HepG2 (cell line): Measurements from ENCODE around the gene PRKD2. TPM values are rescaled to one million over a fixed set of nuclear protein-coding genes. Genes with fewer than 3 reads are reported as not detected.

Source experiments
- BATF2 ChIP-seq: sonication (generic); formaldehyde crosslinking; IDR thresholded peaks from 2 replicates; pipeline ENCODE4 v1.8.0; 2022; ENCODE audit warnings: mild to moderate bottlenecking, missing genetic modification reagents, moderate library complexity
- BRD4 ChIP-seq: sonication (generic); formaldehyde crosslinking; IDR thresholded peaks from 2 replicates; pipeline ENCODE4 v1.4.0; 2020; ENCODE audit warnings: missing genetic modification reagents
- IRF1 ChIP-seq: sonication (generic); formaldehyde crosslinking; IDR thresholded peaks from 2 replicates; pipeline ENCODE4 v1.4.0; 2020; ENCODE audit warnings: low read depth, mild to moderate bottlenecking, missing genetic modification reagents
- KLF11 ChIP-seq: IDR thresholded peaks from 2 replicates; pipeline ENCODE4 v1.6.1; 2016; ENCODE audit warnings: missing compliant biosample characterization
- MYC ChIP-seq: sonication (generic); formaldehyde crosslinking; IDR thresholded peaks from 2 replicates; pipeline ENCODE4 v1.9.0; 2021; ENCODE audit warnings: missing genetic modification reagents, borderline replicate concordance
- NCOR1 ChIP-seq: fragments of 200-600 bp; sonication (generic); IDR thresholded peaks from 2 replicates; pipeline ENCODE4 v1.7.0; 2017; ENCODE audit warnings: antibody characterized with exemption, low read length, borderline replicate concordance
- PLSCR1 ChIP-seq: sonication (generic); formaldehyde crosslinking; IDR thresholded peaks from 2 replicates; pipeline ENCODE4 v1.5.0; 2020; ENCODE audit warnings: missing genetic modification reagents, mild to moderate bottlenecking, borderline replicate concordance
- TAF1 ChIP-seq: sonication (generic); formaldehyde crosslinking; IDR thresholded peaks from 2 replicates; pipeline ENCODE4 v1.4.0; 2020; ENCODE audit warnings: missing genetic modification reagents
- ZBTB7B ChIP-seq: sonication (generic); formaldehyde crosslinking; IDR thresholded peaks from 2 replicates; pipeline ENCODE4 v1.4.0; 2020; ENCODE audit warnings: missing genetic modification reagents
- ZNF260 ChIP-seq: sonication (generic); formaldehyde crosslinking; IDR thresholded peaks from 2 replicates; pipeline ENCODE4 v1.4.0; 2020; ENCODE audit warnings: missing genetic modification reagents, low read depth, mild to moderate bottlenecking, borderline replicate concordance
- ZNF615 ChIP-seq: sonication (generic); formaldehyde crosslinking; IDR thresholded peaks from 2 replicates; pipeline ENCODE4 v1.5.0; 2020; ENCODE audit warnings: mild to moderate bottlenecking, missing genetic modification reagents, borderline replicate concordance
- ZNF619 ChIP-seq: sonication (generic); formaldehyde crosslinking; IDR thresholded peaks from 2 replicates; pipeline ENCODE4 v1.4.0; 2020; ENCODE audit warnings: mild to moderate bottlenecking, missing genetic modification reagents
- ZNF629 ChIP-seq: sonication (generic); formaldehyde crosslinking; conservative IDR thresholded peaks from 2 replicates; pipeline ENCODE4 v1.5.0; 2020; ENCODE audit warnings: missing genetic modification reagents
- ZSCAN25 ChIP-seq: sonication (generic); formaldehyde crosslinking; IDR thresholded peaks from 2 replicates; pipeline ENCODE4 v1.8.0; 2022; ENCODE audit warnings: mild to moderate bottlenecking, missing genetic modification reagents
- polyA plus RNA-seq, 8 experiments: library from polyadenylated mRNA; depleted of rRNA in 3 of 8; stranded (reverse) in 7 of 8; unstranded in 1 of 8; fragments of >200 nt; fragmentation: Illumina TruSeq in 4 of 8; extraction: Trizol in 4 of 8; gene quantifications; 2 replicates each; pipeline versions ENCODE4 v1.2.1 to v1.2.3, GENCODE V29; 2011 to 2016; ENCODE audit warnings: low read depth in 4 of 8, missing spikeins in 1 of 8, mixed read lengths in 1 of 8; ENCODE audit not compliant: insufficient read depth in 1 of 8
- total RNA-seq, 5 experiments: library from RNA; depleted of rRNA; stranded (reverse); fragments of >200 nt; fragmentation: Illumina TruSeq; extraction: Trizol; gene quantifications; 2 replicates each; pipeline ENCODE4 v1.2.3, GENCODE V29; 2016; ENCODE audit warnings: low read depth in 1 of 5

Gene PRKD2
- total and polyA plus RNA-seq, 2 of the 13 experiments (the other 11 are each of a cell fraction or from before 2014, with no cell fraction given), result 6.7 to 7.3 TPM

- TF ChIP-seq IRF1 (CRISPR knock-in tag) (no peak), NCOR1 (no peak), ZNF615 (CRISPR knock-in tag) (no peak), PLSCR1 (CRISPR knock-in tag) (no peak), ZNF619 (no peak), ZBTB7B (CRISPR knock-in tag) (no peak), BRD4 (CRISPR knock-in tag) (no peak), TAF1 (CRISPR knock-in tag) (no peak), MYC (CRISPR knock-in tag) (no peak), KLF11 (CRISPR knock-in tag) (no peak), ZNF260 (CRISPR knock-in tag) (no peak), ZSCAN25 (no peak), BATF2 (CRISPR knock-in tag) (no peak), ZNF629 (no peak)
These were observed 14.1 kb upstream of the PRKD2 start (continued) for GRCh38 chr19:46731007-46731501.
